Motor neuron (in vitro differentiated cells): ENCODE measurements around the gene KCNQ1. TPM values are rescaled to one million over a fixed set of nuclear protein-coding genes. Genes with fewer than 3 reads are reported as not detected.

Source experiments
- ATAC-seq, 8 experiments: fragments of 200-7000 bp; cut with Tn5 transposase; replicated peaks in 6 of 8; 2 replicates each; pipeline ENCODE4 v1.8.0; 2021; ENCODE audit warnings: mild to moderate bottlenecking in 8 of 8, moderate library complexity in 8 of 8
- H3K27ac ChIP-seq, 2 donors: fragments of 250-450 bp; sonication (Bioruptor Pico); 2 replicates each; pipeline ENCODE4 v1.9.0; 2021; ENCODE audit warnings: antibody characterized with exemption in 2 of 2, mild to moderate bottlenecking in 2 of 2, moderate library complexity in 1 of 2
- H3K4me1 ChIP-seq, 2 donors: fragments of 250-450 bp; sonication (Bioruptor Pico); replicated peaks in 1 of 2; 2 replicates each; pipeline ENCODE4 v1.6.1; 2021; ENCODE audit warnings: antibody characterized with exemption in 2 of 2, mild to moderate bottlenecking in 2 of 2, moderate library complexity in 1 of 2
- H3K4me3 ChIP-seq, 5 donors: fragments of 250-450 bp; sonication (Bioruptor Pico); 2 replicates each; pipeline ENCODE4 v1.9.0; 2021; ENCODE audit warnings: antibody characterized with exemption in 5 of 5, mild to moderate bottlenecking in 5 of 5, moderate library complexity in 4 of 5
- WGBS, 10 experiments: fragments of 450-650 bp; shearing (Covaris generic); methylation state at CpG; one replicate each; pipeline ENCODE4 v1.0.0; 2022; 5-methylcytosine and 5-hydroxymethylcytosine counted together
- in situ Hi-C, 9 experiments: fragments of 400-800 bp; cut with MboI; loops; one replicate each; pipeline ENCODE4 v1.15.0; 2021; ENCODE audit warnings: low sequenced_read_pairs in 9 of 9, low pct_unique_long_range_greater_than_20kb in 2 of 9; ENCODE audit not compliant: unreplicated experiment in 9 of 9
- total RNA-seq, 8 experiments: library from RNA; unstranded; fragments of 300-600 nt; gene quantifications; 2 replicates each; pipeline versions ENCODE4 v1.2.3 to v1.2.4, GENCODE V29; 2022

The KCNQ1 gene
- total RNA-seq, 8 experiments from 2014 or later: 0.04 to 0.66 (median 0.20) TPM; not detected in 2

- Histone ChIP-seq H3K4me1 (peaks cover 53 to 58% of the 10 kb centered on the region in 2 donors), H3K4me3 (no peak overlapping the region), H3K27ac (no peak overlapping the region)
- WGBS, 10 experiments: 31 to 93% (median 87%) methylated on average over 3 to 10 of the region's 17 CpGs; no CpG with 5 or more reads in 3 of the 10 experiments
- no peak for ATAC-seq
- in situ Hi-C loops: no loop called here
Observed at GRCh38 chr11:2719831-2720590, 275.2 kb downstream of the KCNQ1 start.

- peak in 5 of 8 experiments; percentile 68 to 78 (median 74) for ATAC-seq
Observed at GRCh38 chr11:2721210-2721916, 276.6 kb downstream of the KCNQ1 start.

DNA sequence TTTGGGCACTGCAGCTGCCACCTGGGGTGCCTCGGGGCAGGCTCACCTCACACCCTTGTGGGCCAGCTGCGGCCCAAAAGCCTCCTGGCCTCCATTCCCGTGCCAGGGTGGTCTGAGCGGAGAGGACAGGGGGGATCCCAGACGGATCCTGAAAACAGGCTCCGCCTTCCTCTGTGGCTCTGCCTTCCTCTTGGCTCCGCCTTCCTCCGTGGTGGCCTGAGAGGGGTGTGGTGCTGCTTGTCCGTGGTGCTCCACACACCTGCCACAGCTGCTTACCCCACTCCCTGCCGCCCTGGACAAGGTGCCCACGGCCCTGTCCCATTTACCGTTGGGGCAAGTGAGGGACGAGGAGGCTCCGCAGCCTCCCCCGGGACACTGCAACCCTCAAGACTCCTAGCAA lies 278.1 kb downstream of the KCNQ1 start:
- peaks cover 47 to 54% of the 10 kb centered on the region in 2 donors for H3K4me1 ChIP-seq
- H3K27ac ChIP-seq: no peak overlapping the region
- in situ Hi-C loops: no loop called here
- ATAC-seq: no peak
- H3K4me3 ChIP-seq: no peak overlapping the region
- 90% methylated on average over 2 of the region's 15 CpGs; no CpG with 5 or more reads in 9 of the 10 experiments for WGBS, 10 experiments

More at GRCh38 chr11:2721210-2721916, 276.6 kb downstream of the KCNQ1 start:
- in situ Hi-C loops: no loop called here
- WGBS, 10 experiments: 10 to 100% (median 50%) methylated on average over 1 to 10 of the region's 27 CpGs; no CpG with 5 or more reads in 6 of the 10 experiments
- Histone ChIP-seq H3K4me3 (no peak overlapping the region), H3K4me1 (peaks cover 47 to 54% of the 10 kb centered on the region in 2 donors), H3K27ac (no peak overlapping the region)

- WGBS, 10 experiments: 40 to 93% methylated on average over 1 to 5 of the region's 16 CpGs; no CpG with 5 or more reads in 8 of the 10 experiments
- no peak overlapping the region for H3K27ac ChIP-seq
- ATAC-seq: peak in 2 of 8 experiments; percentile 15 to 54
- H3K4me1 ChIP-seq: peaks cover 41 to 54% of the 10 kb centered on the region in 2 donors
- no peak overlapping the region for H3K4me3 ChIP-seq
- in situ Hi-C loops: no loop called here
Observed at GRCh38 chr11:2724104-2724503, 279.3 kb downstream of the KCNQ1 start.

DNA sequence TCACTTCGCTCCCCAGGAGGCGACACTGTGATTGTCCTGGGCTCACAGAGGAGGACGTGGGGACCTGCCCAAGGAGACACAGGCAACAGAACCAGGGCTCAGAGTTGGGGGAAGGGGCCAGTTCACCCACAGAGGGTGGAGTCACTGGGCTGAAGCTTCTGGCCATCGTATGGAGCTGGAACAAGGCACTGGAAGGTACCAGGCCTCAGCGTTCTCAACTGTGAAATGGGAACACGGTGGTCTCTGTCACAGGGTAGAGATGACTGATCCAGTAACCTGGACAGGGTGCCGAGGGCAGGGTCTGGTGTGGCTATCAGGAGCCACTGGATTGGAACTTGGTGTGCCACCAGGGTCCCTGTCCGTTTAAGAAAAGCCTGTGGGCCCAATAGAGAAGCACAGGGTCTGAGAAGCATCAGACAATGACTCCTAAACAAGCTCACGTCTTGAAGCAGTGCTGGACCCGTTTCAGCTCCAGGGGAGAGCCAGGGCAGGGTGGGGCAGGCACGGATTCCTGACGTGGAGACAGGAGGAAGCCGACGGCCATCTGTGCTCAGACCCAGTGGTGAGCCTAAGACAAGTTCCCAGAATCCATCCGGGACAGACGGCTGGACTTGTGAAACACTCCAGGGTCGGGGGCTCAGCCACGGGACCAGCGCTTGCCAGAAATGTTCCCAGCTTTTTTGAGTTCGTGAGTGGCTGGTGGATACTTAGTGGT lies 280.0 kb downstream of the KCNQ1 start:
- in situ Hi-C loops: no loop called here
- H3K27ac ChIP-seq: no peak overlapping the region
- no peak overlapping the region for H3K4me3 ChIP-seq
- ATAC-seq: peak in 3 of 8 experiments; percentile 63 to 73 (median 71)
- peaks cover 39 to 48% of the 10 kb centered on the region in 2 donors for H3K4me1 ChIP-seq
- WGBS, 10 experiments: 38 to 97% (median 71%) methylated on average over 1 to 6 of the region's 20 CpGs; no CpG with 5 or more reads in 6 of the 10 experiments

- H3K4me1 ChIP-seq: peaks cover 40 to 48% of the 10 kb centered on the region in 2 donors
- peak in 5 of 8 experiments; percentile 19 to 93 (median 73) for ATAC-seq
- 32 to 96% (median 88%) methylated on average over 1 to 7 of the region's 27 CpGs; no CpG with 5 or more reads in 4 of the 10 experiments for WGBS, 10 experiments
- in situ Hi-C loops: no loop called here
- no peak overlapping the region for H3K4me3 ChIP-seq
- H3K27ac ChIP-seq: no peak overlapping the region
Observed at GRCh38 chr11:2725368-2726300, 280.8 kb downstream of the KCNQ1 start.

- Histone ChIP-seq H3K4me3 (no peak overlapping the region), H3K4me1 (peaks cover 27 to 39% of the 10 kb centered on the region in 2 donors), H3K27ac (no peak overlapping the region)
- ATAC-seq: no peak
- in situ Hi-C loops: no loop called here
- 80 to 100% (median 100%) methylated on average over 1 to 2 of the region's 4 CpGs; no CpG with 5 or more reads in 7 of the 10 experiments for WGBS, 10 experiments
Observed at GRCh38 chr11:2726964-2727363, 282.2 kb downstream of the KCNQ1 start.

GRCh38 chr11:2728128-2728662 lies 283.4 kb downstream of the KCNQ1 start:
- ATAC-seq: no peak
- 40 to 100% (median 60%) methylated on average over 1 to 6 of the region's 17 CpGs; no CpG with 5 or more reads in 3 of the 10 experiments for WGBS, 10 experiments
- H3K4me1 ChIP-seq: peaks cover 30 to 36% of the 10 kb centered on the region in 2 donors
- in situ Hi-C loops: no loop called here
- H3K4me3 ChIP-seq: no peak overlapping the region
- H3K27ac ChIP-seq: no peak overlapping the region

- Histone ChIP-seq H3K4me1 (peaks cover 33 to 38% of the 10 kb centered on the region in 2 donors), H3K4me3 (no peak overlapping the region), H3K27ac (no peak overlapping the region)
- WGBS, 10 experiments: 81 to 100% (median 95%) methylated on average over 1 to 4 of the region's 18 CpGs; no CpG with 5 or more reads in 7 of the 10 experiments
- in situ Hi-C loops: no loop called here
- peak in 2 of 8 experiments; percentile 8 to 9 for ATAC-seq
Observed at GRCh38 chr11:2728663-2729332, 284.0 kb downstream of the KCNQ1 start.

GRCh38 chr11:2729841-2730240 lies 285.0 kb downstream of the KCNQ1 start:
- WGBS, 10 experiments: 40 to 100% (median 90%) methylated on average over 1 to 4 of the region's 9 CpGs; no CpG with 5 or more reads in 4 of the 10 experiments

More at GRCh38 chr11:2729841-2730240, 285.0 kb downstream of the KCNQ1 start:
- in situ Hi-C loops: no loop called here
- ATAC-seq: no peak
- Histone ChIP-seq H3K27ac (no peak overlapping the region), H3K4me3 (no peak overlapping the region), H3K4me1 (peaks cover 32 to 40% of the 10 kb centered on the region in 2 donors)
